CD4-positive, alpha-beta T cell treated with Interleukin-15 for 1 hour (primary cell): ENCODE data around the gene RAB8B.

Experiments used
- DNase-seq: peaks from one replicate; pipeline ENCODE4 v3.0.0-alpha.2; 2020

RAB8B gene

GRCh38 chr15:63238796-63239195 is 49.4 kb downstream of the RAB8B start:
- DNase-seq, result no peak

- no peak for DNase-seq
Measured at GRCh38 chr15:63240109-63240508, 50.7 kb downstream of the RAB8B start.

- DNase-seq, result no peak
Measured at GRCh38 chr15:63241316-63241715, 51.9 kb downstream of the RAB8B start.

DNA sequence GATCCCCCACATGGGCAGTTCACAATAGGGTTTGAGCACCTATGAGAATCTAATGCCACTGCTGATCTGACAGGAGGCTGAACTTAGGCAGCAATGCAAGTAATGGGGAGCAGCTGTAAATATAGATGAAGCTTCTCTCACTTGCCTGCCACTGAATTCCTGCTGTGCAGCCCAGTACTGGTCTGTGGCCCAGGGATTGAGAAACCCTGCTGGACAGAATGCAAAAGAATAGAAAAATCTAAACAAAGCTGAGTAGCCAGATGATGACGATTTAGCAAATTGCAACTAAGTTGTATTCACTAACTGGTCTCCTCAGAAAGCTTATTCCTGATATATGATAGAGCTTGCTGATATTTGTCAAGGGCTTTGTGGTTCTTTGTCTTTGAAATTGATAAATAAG is 53.7 kb downstream of the RAB8B start:
- DNase-seq, result no peak

DNA sequence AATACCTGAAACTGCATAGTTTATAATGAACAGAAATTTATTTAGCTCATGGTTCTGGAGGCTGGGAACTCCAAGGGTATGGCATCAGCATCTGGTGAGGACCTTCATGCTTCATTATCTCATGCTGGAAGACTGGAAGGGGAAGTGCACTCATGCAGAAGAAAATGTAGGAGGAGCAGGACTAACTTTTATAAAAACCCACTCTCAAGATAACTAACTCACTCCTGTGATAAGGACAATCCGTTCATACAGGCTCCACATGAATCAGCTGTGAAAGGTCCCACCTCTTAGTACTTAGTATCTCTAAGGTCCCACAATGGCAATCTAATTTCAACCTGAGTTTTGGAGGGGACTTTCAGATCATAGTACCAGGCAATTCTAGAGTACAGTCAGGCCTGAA is 54.4 kb downstream of the RAB8B start:
- DNase-seq, result no peak

GRCh38 chr15:63244399-63244798 is 55.0 kb downstream of the RAB8B start:
- no peak for DNase-seq

GRCh38 chr15:63244976-63245645 is 55.7 kb downstream of the RAB8B start:
- DNase-seq, result peak; percentile 25

GRCh38 chr15:63246691-63247469 is 57.5 kb downstream of the RAB8B start:
- DNase-seq, result peak; percentile 55

DNA sequence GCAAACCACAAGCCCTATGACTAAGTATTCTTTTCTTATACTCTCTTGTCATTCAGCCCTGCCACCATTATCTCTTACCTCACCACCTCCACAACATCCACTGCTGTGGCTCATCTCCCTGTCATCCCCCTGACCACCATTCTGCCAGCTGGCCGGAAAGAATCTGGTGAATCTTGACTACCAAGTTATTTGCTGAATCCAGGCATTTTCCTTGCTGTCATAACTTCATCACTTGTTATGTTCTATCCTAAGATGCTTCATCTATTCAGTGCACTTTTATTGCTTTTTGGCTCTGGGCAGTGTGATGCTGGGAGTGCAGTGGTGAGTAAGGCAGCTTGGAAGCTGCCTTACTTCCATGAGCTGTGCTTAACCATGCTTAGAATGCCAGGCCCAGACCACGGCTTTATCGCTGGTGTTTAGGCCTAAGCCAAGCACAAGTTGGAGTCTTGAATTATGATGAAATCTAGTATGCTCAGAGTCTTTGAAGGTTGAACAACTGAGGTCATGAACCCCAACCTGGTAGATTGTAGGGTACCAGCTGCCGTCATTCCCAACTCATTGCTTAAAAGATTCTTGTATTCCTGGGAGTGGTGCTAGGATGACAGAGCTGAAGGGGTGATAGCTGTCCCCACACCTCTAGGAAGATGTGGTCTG is 61.0 kb downstream of the RAB8B start:
- DNase-seq, result no peak

DNA sequence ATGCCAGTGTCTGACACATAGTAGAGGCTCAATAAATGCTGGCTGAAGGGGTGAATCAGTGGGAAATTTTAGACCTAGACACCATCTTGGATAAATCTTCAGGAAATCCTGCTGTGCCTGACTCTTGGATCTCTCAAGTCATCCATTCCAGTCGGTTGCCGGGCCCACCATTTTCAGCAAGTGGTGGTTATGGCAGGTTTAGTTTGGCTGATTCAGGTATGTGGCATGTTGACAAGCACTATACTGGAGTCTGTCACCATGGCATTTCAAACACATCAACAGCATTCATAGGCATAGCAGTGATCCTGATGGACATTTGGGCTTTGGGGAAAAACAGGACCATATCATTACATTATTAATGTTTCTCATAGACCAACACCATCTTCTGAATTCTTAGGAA is 62.3 kb downstream of the RAB8B start:
- DNase-seq, result no peak

DNA sequence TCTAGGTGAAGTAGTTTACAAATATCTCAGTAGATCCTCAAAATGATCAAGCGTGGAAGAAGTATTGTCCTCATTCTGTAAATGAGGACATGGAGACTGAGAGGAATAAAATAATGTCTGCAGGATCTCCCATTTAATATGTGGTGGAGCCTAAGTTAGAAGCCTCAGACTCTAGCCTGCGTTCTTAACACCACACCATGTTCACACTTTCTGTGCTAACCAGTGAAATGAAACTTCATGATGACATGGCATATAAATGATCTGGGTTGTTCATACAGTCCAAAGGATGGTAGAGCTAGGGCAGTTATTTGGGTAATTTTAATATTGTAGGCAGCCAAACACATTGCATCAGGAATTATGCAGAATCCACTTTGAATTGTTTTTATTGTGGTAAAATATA is 62.9 kb downstream of the RAB8B start:
- no peak for DNase-seq

DNA sequence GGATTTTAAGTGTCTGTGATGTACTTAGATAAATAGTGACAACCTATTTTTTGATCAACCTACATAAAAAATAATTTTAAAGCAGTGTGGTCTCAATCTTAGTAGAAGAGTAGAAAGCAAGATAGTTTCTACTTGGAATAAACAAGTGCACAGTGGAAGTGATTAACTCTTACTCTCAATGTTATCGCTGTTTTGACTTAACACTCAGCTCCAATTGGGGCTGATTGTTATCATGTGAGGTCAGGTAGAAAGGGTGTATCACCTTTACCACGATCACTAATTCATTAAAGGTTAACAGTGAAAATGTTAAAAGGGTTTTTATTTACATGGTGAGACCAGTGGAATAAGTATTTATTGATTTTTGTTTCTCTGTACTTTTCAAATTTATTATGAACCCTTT is 65.6 kb downstream of the RAB8B start:
- DNase-seq, result no peak

- DNase-seq, result no peak
Measured at GRCh38 chr15:63255489-63255990, 66.1 kb downstream of the RAB8B start.

GRCh38 chr15:63256433-63257274 is 67.2 kb downstream of the RAB8B start:
- DNase-seq, result no peak

- DNase-seq, result no peak
Measured at GRCh38 chr15:63258658-63259057, 69.3 kb downstream of the RAB8B start.

DNA sequence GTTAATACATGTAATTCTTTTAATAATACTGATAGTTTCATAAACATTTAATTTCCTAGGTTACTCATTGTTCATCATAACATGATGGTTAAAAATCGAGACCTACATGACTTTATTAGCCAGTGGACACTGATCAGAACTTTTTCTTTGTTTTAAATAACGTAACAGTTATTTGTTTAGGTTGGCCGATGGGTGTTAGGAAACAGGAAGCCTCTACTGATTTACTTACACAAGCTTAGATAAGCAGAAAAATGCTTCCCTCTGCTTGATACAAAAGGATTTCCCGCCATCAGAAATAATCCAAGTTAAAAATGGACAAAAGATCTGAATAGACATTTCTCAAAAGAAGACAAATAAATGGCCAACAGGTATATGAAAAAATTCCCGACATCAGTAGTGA is 71.4 kb downstream of the RAB8B start:
- DNase-seq, result no peak

- DNase-seq, result no peak
Measured at GRCh38 chr15:63261311-63261710, 71.9 kb downstream of the RAB8B start.

DNA sequence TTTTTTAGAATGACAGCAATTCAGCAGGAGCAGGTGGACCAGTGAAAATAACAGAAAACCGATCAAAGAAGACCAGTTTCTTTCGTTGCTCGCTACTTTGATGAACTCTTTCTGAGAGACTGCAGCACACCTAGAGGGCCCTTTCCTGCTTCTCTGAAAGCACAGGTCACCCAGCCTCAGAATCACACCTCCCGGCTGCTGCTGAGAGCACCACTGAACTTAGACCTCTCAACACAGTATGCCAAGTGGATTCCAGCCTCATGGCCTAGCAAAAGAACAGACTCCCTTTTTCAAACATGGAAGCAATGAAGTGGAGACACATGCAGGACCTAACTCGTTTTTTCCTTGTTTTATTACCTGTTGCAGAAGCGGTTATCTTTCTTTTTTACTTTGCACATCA is 74.1 kb downstream of the RAB8B start:
- DNase-seq, result no peak

DNA sequence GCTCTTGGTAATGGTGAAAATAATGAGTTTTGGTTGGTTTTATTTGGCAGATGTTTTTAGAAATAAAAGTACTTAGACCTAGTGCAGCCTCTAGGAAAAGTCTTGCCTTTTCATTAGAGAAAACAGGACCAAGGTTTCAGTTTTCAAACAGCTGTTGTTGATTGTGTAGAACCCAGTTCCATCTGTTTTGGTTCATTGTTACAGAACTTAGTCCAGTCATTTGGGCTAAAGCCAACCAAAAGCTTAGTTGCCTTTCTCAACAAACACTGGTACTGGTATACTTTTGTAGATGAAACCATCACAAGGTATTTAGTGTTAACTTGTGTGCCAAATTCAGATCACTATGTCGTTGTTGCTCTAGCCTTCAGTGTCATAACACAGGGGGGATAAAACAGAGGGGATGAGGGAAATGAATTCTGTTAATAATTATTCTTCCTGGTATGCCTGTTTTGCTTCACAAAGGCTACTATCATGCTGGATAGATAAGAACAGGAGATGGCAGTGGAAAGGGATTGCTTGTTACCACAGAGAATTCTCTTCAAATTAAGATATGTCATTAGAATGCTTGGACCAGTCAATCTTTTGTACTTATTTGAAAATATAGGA is 75.4 kb downstream of the RAB8B start:
- DNase-seq, result no peak

- no peak for DNase-seq
Measured at GRCh38 chr15:63274427-63274826, 85.0 kb downstream of the RAB8B start.

- no peak for DNase-seq
Measured at GRCh38 chr15:63276342-63277037, 87.1 kb downstream of the RAB8B start.
